Lower leg skin (tissue), 3 donors: ENCODE measurements around the gene SVIL.

Experiments used
- POLR2A ChIP-seq, 2 donors: fragments of 450-650 bp; IDR thresholded peaks; one replicate each; pipeline ENCODE4 v1.6.1; 2016 to 2017; ENCODE audit warnings: antibody characterized with exemption in 2 of 2, mild to moderate bottlenecking in 1 of 2, moderate library complexity in 1 of 2
- TF ChIP-seq, protein P1 (sequence below), 3 donors: fragments of 450-650 bp; IDR thresholded peaks; one replicate each; pipeline ENCODE4 v1.5.1; 2016; ENCODE audit warnings: antibody characterized with exemption in 3 of 3, mild to moderate bottlenecking in 3 of 3, moderate library complexity in 2 of 3

DNA sequence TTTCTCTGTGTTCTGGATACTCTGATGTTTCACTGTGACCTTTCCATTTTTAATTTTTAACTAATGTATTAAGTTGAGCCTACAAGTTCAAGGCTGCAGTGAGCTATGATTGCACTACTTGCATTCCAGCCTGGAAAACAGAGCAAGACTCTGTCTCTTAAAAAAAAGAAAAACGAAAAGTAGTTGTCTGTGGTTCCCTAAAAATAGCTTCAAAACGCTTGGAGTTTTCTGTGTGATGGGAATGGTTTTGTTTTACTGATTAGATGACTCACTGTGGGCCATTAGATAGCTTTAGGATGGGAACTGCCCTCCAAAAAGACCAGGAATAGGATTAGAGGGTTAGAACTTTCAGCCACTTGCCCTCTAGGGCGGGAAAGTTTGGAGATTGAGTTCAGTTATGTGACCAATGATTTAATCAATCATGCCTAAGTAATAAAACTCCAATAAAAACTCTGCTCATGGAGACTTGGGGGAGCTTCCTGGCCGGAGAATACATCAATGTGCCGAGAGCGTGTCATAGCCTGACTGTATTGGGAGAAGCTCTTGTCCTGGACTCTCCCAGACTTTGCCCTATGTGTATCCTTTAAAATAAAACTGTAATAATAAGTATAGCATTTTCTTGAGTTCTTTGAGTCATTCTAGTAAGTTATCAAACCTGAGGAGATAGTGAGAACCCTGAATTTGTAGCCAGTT is 198.8 kb downstream of the SVIL start:
- TF ChIP-seq, protein P1, sequence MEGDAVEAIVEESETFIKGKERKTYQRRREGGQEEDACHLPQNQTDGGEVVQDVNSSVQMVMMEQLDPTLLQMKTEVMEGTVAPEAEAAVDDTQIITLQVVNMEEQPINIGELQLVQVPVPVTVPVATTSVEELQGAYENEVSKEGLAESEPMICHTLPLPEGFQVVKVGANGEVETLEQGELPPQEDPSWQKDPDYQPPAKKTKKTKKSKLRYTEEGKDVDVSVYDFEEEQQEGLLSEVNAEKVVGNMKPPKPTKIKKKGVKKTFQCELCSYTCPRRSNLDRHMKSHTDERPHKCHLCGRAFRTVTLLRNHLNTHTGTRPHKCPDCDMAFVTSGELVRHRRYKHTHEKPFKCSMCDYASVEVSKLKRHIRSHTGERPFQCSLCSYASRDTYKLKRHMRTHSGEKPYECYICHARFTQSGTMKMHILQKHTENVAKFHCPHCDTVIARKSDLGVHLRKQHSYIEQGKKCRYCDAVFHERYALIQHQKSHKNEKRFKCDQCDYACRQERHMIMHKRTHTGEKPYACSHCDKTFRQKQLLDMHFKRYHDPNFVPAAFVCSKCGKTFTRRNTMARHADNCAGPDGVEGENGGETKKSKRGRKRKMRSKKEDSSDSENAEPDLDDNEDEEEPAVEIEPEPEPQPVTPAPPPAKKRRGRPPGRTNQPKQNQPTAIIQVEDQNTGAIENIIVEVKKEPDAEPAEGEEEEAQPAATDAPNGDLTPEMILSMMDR (IDR thresholded peaks at IDR 0.05), result no peak
- TF ChIP-seq POLR2A (IDR thresholded peaks at IDR 0.05), result no peak
